Dermis blood vessel endothelial cell (primary cell): Measurements from ENCODE around the gene ABCA7. TPM values are rescaled to one million over a fixed set of nuclear protein-coding genes. Genes with fewer than 3 reads are reported as not detected.

Experiments
- DNase-seq: peaks from one replicate; pipeline ENCODE4 v3.0.0; 2010
- total RNA-seq: library from RNA; depleted of rRNA; stranded (reverse); fragments of >200 nt; gene quantifications from 2 replicates; pipeline ENCODE4 v1.2.3, GENCODE V29; 2014

The ABCA7 gene
- total RNA-seq, 1 donor from 2014 or later, result 9.4 TPM

- no peak for DNase-seq
Measured at GRCh38 chr19:1091544-1092175, 51.8 kb downstream of the ABCA7 start.

- DNase-seq, result no peak
Measured at GRCh38 chr19:1093330-1093729, 53.4 kb downstream of the ABCA7 start.

GRCh38 chr19:1093811-1094553 is 54.1 kb downstream of the ABCA7 start:
- DNase-seq, result no peak

- no peak for DNase-seq
Measured at GRCh38 chr19:1094655-1094977, 54.7 kb downstream of the ABCA7 start.

- peak; percentile 99 for DNase-seq
Measured at GRCh38 chr19:1094978-1095701, 55.2 kb downstream of the ABCA7 start, which contains the start of gene POLR2E. TSS of gene POLR2E (minus strand) at chr19:1095375. CDS start at chr19:1095315, 60 bp downstream.

GRCh38 chr19:1097810-1098176 is 57.9 kb downstream of the ABCA7 start:
- no peak for DNase-seq

GRCh38 chr19:1098177-1099051 is 58.5 kb downstream of the ABCA7 start:
- DNase-seq, result no peak

GRCh38 chr19:1101337-1101698 is 61.4 kb downstream of the ABCA7 start:
- DNase-seq, result no peak

- DNase-seq, result peak; percentile 95
Measured at GRCh38 chr19:1102407-1103131, 62.7 kb downstream of the ABCA7 start.

GRCh38 chr19:1103132-1103707 is 63.3 kb downstream of the ABCA7 start:
- no peak for DNase-seq

GRCh38 chr19:1103708-1104310 is 63.9 kb downstream of the ABCA7 start, which contains the start of gene GPX4:
TSS of gene GPX4 (plus strand) at chr19:1103994. CDS start at chr19:1104044, 50 bp downstream.
- DNase-seq, result peak; percentile 100

GRCh38 chr19:1104311-1105007 is 64.6 kb downstream of the ABCA7 start:
- DNase-seq, result peak; percentile 79

GRCh38 chr19:1105008-1105872 is 65.3 kb downstream of the ABCA7 start:
- peak; percentile 59 for DNase-seq

- DNase-seq, result no peak
Measured at GRCh38 chr19:1105873-1106840, 66.2 kb downstream of the ABCA7 start.

GRCh38 chr19:1106841-1107660 is 67.1 kb downstream of the ABCA7 start:
- peak; percentile 46 for DNase-seq

GRCh38 chr19:1107661-1108261 is 67.9 kb downstream of the ABCA7 start:
- no peak for DNase-seq
